T-helper 9 cell (primary cell): ENCODE data around the gene ELMOD3.
A peak's percentile ranks its signal among the peaks of the same experiment; 100 is the strongest.
"Not testable (repeated sequence)": the region's sequence is repeated elsewhere in the genome, so short reads cannot be mapped to it uniquely, and the experiment has no call there.

Experiments used
- DNase-seq: peaks from one replicate; pipeline ENCODE4 v3.0.0-alpha.2; 2020

Gene ELMOD3

DNA sequence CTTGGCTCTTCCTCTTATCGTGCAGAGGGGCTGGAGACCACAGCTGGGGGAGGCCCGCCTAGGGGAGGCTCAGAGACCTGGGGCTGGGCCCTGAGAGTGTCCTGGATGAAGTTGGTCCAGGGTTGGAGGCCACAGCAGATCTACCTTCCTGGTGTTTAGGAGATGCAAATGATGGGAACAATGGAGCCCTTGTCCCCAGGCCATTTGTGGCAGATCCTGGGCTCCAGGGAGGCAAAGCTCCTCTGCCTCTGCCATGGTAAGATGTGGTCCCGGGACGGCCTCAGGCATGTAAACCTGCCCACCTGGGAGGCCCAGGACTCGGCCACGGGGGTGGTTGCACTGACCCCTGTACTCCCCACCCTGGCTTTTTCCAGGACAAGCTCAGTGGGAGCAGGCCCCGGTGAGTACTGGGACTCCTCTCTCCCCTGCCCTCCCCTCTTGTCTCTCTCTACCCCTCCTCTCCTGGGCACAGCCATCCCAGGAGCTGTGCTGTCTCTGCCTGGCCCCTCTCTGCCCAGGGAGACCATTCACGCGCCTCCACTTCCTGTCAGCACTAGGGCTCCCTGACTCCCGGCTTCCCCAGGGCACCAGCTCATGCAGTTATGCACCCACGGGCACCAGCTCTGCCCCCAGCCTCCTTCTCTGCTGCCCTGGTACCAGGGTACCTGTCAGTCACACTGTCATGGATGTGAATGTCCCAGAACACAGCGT is 74.8 kb downstream of the ELMOD3 start:
- no peak for DNase-seq

DNA sequence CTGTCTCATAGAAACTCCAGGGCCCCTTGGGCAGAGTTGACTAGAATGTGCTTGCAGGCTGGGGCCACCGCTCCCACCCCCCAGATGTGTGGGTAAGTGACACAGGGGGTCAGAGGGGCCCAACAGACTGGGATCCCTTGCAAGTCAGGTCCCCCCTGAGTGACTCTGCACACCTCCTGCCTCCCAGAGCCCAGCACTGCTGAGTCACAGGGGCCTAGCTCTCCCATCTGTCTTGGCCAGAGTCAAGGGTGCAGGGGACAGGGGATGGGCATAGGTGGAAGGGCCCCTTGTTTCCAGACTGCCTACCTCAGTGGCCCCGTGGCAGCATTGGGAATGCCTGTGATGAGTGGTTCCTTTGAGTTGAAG is 75.3 kb downstream of the ELMOD3 start:
- no peak for DNase-seq

DNA sequence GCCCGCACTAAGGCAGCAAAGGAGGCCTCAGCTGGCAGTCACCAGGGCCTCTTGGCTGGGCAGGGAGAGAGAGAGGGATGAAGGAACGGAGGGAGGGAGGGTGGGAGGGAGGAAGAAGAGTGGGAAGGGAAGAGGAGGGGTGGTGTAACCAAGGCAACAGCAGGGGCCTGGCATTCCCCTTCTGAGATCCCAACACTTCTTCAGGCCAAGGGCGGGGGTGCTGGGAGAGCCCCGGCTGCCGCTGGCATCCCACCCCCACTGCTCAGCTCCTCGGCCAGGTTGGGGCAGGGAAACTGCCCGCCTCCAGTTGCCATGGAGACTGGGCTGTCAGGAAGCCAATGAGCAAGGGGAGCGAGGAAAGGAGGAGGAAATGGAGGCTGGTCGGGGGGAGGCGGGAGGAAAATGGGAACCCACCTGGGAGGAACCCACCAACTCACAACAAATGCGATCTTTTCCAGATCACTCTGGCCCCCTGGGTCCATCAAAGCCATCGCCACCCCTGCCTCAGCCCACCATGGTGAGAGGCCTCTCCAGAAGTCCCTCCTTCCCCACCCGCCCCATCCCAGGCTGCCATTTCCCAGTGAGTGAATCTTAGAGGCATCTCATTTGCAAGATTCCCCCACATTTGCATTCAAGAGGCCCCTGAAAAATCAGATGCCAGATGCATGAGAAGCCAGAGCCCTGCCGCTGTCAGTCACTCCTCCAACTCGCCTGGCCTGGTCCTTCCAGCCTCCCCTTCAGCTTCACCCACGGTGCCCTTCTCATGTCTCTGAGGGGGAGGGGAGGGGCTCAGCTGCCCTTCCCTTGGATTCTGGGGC is 76.4 kb downstream of the ELMOD3 start:
- DNase-seq: no peak

- DNase-seq: no peak
Observed at GRCh38 chr2:85431570-85432205, 77.1 kb downstream of the ELMOD3 start.

DNA sequence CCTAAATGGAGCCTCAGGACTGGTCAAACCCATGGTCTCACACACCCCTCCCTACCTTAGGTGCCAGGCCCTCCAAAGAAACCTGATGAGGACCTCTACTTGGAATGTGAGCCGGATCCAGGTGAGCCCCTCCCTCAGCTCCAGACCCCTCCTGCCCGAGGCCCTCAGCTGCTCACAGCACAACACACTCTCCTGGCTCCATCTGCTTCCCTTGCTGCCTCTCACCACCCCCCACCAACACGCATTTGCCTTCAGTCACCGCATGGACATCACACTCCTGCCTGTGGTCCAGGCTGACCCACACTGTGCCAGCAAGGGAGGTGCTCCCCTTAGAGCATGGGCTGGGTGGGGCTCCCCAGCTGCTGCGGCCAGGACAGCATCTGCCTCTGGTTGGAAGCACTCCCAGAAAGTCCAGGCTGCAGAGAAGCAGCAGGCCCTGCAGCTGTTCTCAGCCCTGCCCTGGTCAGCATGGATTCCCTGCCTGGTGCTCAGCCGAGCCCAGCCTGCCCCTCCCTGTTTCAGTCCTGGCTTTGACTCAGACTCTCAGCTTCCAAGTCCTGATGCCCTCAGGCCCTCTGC is 79.0 kb downstream of the ELMOD3 start:
- no peak for DNase-seq

DNA sequence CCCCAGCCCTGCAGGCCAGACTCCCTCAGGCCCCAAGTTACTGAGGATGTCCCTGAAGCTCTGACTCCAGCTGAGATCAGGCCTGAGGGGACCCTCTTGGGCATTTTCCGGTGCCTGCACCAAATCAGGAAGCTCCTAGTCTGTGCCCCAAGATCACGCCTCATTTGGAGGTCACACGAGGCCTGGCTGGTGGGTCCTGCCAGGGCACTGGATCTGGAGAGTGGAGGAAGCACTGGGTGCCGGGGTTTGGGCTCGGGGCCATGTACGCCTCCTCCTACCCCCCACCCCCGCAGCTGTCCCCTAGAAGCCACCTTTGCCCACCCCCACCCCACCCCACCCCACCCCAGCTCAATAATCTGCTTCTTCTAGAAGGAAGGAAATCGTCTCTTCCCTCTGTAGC is 80.1 kb downstream of the ELMOD3 start:
- no peak for DNase-seq

DNA sequence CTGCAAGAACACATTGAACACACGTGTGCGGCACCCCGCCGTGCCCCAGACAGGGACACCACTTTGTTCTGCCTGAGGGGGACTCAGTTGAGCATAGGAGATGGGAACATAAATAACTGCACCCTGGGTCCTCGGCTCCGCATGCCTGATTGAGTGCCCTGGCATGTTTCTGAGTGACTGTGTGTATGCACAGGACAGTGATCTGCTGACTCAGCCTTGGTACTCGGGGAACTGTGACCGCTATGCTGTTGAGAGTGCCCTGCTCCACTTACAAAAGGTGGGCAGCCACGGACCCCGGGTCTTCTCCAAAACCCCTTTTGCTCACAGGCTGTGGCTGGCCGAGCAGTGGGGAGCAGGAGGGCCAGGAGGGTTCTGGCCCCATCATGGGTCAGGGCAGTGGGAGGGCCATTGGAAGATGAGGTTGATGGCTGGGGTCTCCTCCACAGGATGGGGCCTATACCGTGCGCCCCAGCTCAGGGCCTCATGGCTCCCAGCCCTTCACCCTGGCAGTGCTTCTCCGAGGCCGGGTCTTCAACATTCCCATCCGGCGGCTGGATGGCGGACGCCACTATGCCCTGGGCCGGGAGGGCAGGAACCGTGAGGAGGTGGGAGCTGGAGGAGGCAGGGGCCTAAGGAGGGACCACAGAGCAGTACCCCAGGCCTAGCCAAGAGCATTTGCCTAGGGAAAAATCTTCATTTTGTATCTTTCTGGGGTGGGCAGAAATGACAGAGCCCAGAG is 80.8 kb downstream of the ELMOD3 start:
- DNase-seq: no peak

GRCh38 chr2:85435981-85436835 is 81.6 kb downstream of the ELMOD3 start:
- no peak for DNase-seq

- DNase-seq: no peak
Observed at GRCh38 chr2:85436836-85437487, 82.4 kb downstream of the ELMOD3 start.

DNA sequence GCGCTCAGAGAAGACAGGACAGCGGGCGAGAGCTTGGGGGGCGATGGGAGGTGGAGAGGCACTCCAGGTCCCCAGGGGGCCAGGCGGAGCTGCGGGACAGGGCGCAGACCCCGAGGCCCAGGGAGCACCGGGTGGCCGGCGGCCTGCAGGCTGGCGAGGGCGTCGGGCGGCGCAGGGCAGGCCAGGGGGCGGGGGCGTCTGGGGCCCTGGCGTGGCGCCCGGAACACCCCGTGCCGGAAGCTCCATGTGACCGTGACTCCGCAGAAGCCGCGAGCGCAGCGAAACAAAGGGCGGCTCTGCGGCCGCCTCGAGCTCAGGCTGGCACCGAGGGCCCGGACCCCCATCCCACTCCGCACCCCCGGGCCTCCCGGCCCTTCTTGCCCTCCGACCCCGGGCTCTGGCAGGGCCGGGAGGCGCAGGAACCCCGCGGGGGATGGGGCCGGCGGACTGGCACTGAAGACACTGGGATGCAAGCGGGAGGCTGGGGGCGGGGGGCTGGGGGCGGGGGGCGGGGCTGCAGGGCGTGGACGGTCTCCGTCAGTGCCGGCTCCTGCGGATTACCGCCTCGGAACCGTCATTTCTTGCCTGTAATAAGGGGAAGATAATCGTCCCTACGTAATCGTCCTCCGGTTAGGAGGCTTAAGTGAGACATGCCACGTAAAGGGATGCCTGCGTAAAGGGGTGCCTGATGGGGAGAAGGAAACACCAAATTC is 83.1 kb downstream of the ELMOD3 start:
- DNase-seq: peak; percentile 68

- DNase-seq: no peak
Observed at GRCh38 chr2:85438201-85439024, 83.8 kb downstream of the ELMOD3 start.

- DNase-seq: no peak
Observed at GRCh38 chr2:85439025-85439472, 84.5 kb downstream of the ELMOD3 start.

DNA sequence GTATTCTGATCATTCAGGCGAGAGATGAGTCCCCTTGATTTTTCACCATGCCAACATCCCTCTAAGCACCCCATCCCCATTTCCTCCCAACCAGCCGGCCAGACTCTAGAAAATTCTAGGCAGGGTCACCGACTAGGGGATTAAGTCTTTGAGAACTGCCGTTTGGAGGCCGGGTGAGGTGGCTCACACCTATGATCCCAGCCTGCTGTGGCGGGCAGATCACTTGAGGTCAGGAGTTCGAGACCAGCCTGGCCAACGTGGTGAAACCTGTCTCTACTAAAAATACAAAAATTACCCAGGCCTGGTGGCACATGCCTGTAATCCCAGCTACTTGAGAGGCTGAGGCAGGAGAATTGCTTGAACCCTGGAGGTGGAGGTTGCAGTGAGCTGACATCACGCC is 85.0 kb downstream of the ELMOD3 start:
- not testable (repeated sequence) for DNase-seq

DNA sequence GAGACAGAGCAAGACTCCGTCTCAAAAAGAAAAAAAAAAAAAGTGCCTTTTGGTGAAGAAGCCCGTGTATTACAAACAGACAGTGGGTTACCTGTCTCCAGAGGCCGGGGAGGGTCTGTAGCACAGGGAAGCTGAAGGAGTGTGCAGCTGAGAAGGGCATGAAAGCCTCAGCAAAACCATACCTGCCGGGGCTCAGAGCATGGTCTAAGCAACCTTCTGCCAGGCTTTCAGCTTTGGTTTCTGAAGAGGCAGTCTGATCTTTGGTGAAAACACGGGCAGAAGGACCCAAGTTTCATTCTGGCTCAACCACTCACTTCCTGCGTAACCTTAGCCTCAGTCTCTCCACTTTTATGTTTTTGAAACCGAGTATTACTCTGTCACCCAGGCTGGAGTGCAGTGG is 85.4 kb downstream of the ELMOD3 start:
- DNase-seq: no peak

- no peak for DNase-seq
Observed at GRCh38 chr2:85440729-85441128, 86.2 kb downstream of the ELMOD3 start.
